NCI-H2029 treated with DMSO at 0.1 percent for 48 hours (cell line): ENCODE results near the gene SAPCD2.

Source experiments
- DNase-seq: peaks from one replicate; lab custom pipeline; 2025; lab: John Stamatoyannopoulos, UW

SAPCD2 gene

DNA sequence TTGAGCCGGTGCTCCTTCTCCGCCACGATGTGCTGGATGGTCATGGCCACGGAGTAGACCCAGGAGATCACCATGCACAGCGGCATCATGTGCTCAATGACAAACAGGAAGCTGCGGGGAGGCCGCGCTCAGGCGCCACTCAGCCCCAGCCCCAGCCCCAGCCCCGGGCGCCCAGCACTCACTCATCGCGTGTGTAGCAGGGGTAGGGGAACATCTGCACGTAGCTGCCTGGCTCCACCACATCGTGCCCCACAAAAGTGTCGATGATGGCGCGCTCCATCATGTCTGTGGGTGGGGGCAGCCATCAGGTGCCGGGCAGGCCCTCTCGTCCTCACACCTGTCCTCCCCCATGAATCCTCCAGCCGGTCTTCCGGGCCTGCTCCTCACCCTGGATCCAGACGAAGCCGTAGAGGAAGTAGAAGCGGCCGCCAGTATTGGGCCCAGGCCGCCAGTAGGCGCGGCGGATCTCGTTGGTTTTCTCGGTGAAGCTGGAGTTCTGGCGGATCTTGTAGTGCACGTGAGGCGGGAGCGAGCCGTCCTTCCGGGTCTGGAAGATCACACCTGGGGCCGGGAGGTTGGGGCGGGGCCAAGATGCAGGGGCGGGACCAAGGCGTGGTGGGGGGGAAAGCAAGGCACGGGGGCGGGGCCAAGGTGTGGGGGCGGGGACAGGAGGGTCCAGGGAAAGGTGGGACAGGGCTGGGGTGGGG is 52.4 kb downstream of the SAPCD2 start:
- DNase-seq: no peak

- no peak for DNase-seq
Measured at GRCh38 chr9:137017071-137017470, 53.3 kb downstream of the SAPCD2 start.

DNA sequence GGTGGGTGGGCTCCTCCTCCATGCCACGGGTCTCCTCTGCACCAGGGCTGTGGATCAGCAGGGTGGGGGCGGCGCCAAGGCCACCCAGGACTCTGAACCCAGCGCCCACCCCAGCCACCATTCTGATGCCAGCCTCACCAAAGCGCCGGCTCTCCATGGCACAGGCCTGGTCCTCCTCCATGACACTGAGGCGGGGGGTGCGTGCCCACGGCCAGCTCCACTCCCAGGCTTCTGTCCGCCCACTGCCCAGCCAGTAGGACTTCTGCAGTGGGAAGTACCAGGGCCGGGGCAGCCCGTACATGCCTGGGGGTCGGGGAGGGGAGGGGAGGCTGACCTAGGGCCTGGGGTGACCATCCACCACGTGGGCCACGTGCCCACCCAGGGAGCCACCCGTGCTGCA is 53.9 kb downstream of the SAPCD2 start:
- no peak for DNase-seq

GRCh38 chr9:137015976-137016375 is 54.4 kb downstream of the SAPCD2 start:
- no peak for DNase-seq

GRCh38 chr9:137015540-137015930 is 54.8 kb downstream of the SAPCD2 start:
- no peak for DNase-seq

DNA sequence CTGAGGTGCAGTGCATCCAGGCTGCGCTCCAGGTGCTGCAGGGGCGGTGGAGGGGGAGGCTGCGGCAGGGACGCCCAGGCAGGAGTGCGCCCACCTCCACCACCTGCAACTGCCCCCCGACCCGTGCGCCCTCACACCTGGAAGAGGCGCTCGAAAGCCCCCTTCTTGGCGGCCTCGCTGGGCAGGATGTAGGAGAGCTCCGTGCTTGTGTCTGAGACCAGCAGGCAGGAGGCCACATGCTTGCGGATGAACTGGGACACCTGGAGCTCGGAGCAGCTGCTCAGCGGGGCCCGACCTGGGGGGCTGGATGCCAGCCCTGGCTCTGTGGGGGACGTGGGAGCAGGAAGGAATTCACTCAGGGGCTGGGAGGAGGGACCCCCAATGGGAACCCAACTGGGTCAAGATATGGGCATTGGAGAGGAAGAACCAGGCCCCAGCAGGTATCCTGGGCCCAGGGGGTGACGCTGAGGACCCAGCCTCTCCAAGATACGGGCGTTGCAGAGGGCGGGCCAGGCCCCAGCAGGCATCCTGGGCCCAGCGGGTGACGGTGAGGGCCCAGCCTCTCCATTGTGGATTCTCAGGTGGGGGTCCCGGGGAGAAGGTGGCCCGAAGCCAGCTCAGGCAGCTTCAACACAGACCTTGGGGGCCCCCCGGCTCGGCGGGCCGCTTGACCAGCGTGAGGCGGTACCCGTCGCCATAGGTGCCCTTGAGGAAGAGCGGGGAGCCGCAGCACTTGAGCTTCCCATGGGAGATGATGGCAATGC is 55.4 kb downstream of the SAPCD2 start:
- DNase-seq: no peak

GRCh38 chr9:137014166-137014565 is 56.2 kb downstream of the SAPCD2 start:
- DNase-seq: no peak

DNA sequence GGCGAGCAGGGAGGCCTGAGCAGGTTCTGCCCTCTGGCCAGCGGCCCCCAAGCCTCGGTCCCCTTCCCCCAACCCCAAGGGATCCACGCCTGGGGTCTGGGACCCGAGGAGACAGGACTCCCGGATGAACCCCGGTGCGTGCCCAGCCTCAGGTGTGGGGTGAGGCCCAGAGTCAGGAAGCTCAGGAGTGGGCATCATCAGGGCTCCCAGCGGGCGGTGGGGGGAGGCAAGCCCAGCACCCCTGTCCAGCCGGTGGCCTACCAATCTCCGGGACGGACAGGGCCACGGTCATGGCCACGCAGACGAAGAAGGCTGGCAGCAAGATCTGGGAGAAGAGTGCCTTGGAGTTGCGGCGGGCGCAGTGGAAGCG is 56.8 kb downstream of the SAPCD2 start:
- DNase-seq: no peak

DNA sequence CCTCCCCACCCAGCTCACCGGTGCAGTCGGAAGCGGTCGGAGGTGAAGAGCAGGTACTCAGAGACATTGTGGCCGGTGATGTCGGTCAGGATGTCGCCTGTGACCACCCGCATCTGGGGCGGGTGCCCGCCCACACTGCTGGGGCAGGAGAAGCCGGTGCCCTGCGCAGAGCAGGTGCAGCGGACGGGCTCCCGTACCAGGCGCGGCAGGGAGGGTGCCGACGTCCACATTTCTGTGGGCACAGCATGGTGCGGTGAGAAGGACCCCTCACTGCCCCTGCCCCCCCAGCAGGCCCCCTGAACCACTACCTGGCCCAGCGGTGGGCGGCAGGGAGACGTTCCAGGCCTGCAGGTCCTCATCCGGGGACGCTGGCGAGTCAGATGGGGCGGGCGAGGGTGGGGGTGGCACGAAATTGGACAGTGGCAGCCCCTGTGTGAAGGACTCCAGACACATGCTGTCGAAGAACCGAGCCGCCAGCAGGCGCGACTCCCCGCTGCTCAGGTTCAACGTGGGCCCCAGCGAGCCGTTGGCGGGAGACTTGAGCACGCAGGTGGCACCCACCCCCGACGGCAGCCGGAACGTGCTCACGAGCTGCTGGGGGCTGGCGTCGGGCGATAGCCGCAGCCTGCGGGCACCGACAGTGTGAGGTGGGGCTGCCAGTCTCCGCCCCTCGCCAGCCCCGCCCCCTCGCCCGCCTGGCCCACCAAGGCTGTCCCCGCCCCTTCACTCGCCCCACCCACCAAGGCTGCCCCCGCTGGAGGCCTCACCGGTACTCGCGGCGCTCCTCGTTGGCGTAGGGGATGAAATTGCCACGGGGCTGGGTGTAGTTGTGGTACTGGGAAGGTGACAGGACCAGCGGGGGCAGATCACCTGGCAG is 57.4 kb downstream of the SAPCD2 start:
- DNase-seq: no peak
